Karpas-422 (cell line): ENCODE measurements around the gene MGAT5B. TPM values are rescaled to one million over a fixed set of nuclear protein-coding genes. Genes with fewer than 3 reads are reported as not detected.

ENCODE experiments used
- DNase-seq: peaks from one replicate; pipeline ENCODE4 v3.0.0-alpha.2; 2015
- H2AFZ ChIP-seq: fragments of 200-600 bp; sonication (generic); 2 replicates; pipeline ENCODE4 v1.6.1; 2014; ENCODE audit warnings: antibody characterized with exemption, low read length, mixed read lengths
- H3K27ac ChIP-seq: fragments of 200-600 bp; sonication (generic); 2 replicates; pipeline ENCODE4 v1.5.1; 2014; ENCODE audit warnings: mild to moderate bottlenecking, low read length, moderate library complexity
- H3K27me3 ChIP-seq: fragments of 200-600 bp; sonication (generic); 2 replicates; pipeline ENCODE4 v1.6.1; 2014; ENCODE audit warnings: low read length, mixed read lengths
- H3K36me3 ChIP-seq: fragments of 200-600 bp; sonication (generic); 2 replicates; pipeline ENCODE4 v1.6.1; 2014; ENCODE audit warnings: low read length, mixed read lengths; ENCODE audit not compliant: insufficient read depth
- H3K4me1 ChIP-seq: fragments of 200-600 bp; sonication (generic); 2 replicates; pipeline ENCODE4 v1.6.1; 2014; ENCODE audit warnings: mild to moderate bottlenecking, low read length, mixed read lengths
- H3K4me2 ChIP-seq: fragments of 200-600 bp; sonication (generic); 2 replicates; pipeline ENCODE4 v1.6.1; 2014; ENCODE audit warnings: low read length, low read depth, mild to moderate bottlenecking; ENCODE audit not compliant: poor library complexity, severe bottlenecking
- H3K4me3 ChIP-seq: fragments of 200-600 bp; sonication (generic); 2 replicates; pipeline ENCODE4 v1.5.1; 2014; ENCODE audit warnings: mild to moderate bottlenecking, antibody characterized with exemption, low read length, mixed read lengths
- H3K79me2 ChIP-seq: fragments of 200-600 bp; sonication (generic); 2 replicates; pipeline ENCODE4 v1.6.1; 2014; ENCODE audit warnings: mild to moderate bottlenecking, low read length, mixed read lengths
- H3K9ac ChIP-seq: fragments of 200-600 bp; sonication (generic); 2 replicates; pipeline ENCODE4 v1.6.0; 2014; ENCODE audit warnings: low read length
- H3K9me2 ChIP-seq: fragments of 200-600 bp; sonication (generic), shearing (Covaris generic); replicated peaks from 2 replicates; pipeline ENCODE4 v1.6.0; 2014; ENCODE audit warnings: mild to moderate bottlenecking, low read length, moderate library complexity; ENCODE audit not compliant: insufficient read depth
- H3K9me3 ChIP-seq: fragments of 300-700, 200-600 bp; sonication (generic); 2 replicates; pipeline ENCODE4 v1.6.1; 2014; ENCODE audit warnings: low read length, mixed read lengths
- H4K20me1 ChIP-seq: fragments of 200-600 bp; sonication (generic); 2 replicates; pipeline ENCODE4 v1.6.1; 2014; ENCODE audit warnings: mild to moderate bottlenecking, antibody characterized with exemption, low read length, low read depth; ENCODE audit not compliant: insufficient read depth
- total RNA-seq: library from RNA; depleted of rRNA; stranded (reverse); fragments of >200 nt; shearing (Covaris generic); gene quantifications from 2 replicates; pipeline ENCODE4 v1.2.3, GENCODE V29; 2014; ENCODE audit warnings: low replicate concordance

The MGAT5B gene
- total RNA-seq, 1 experiment from 2014 or later: not detected

DNA sequence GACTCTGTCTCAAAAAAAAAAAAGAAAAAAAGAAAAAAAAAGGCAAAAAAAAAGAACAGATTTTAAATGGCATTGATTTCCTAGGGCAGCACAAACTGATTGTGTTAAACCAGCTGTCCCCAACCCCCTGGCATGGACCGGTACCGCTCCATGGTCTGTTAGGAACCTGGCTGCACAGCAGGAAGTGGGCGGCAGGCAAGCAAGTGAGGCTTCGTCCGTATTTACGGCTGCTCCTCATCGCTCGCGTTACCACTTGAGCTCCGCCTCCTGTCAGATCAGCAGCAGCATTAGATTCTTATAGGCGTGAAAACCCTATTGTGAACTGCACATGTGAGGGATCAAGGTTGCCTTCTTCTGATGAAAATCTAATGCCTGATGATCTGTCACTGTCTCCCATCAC, 26.6 kb downstream of the MGAT5B start:
- Histone ChIP-seq H3K27ac (no peak overlapping the region), H3K9me3 (no peaks in the 10 kb centered on the region), H3K4me3 (no peak overlapping the region), H3K4me2 (no peak overlapping the region), H3K4me1 (no peaks in the 10 kb centered on the region), H3K9ac (no peak overlapping the region), H3K27me3 (no peaks in the 10 kb centered on the region), H3K36me3 (no peaks in the 10 kb centered on the region), H4K20me1 (no peaks in the 10 kb centered on the region), H3K79me2 (no peaks in the 10 kb centered on the region), H2AFZ (no peak overlapping the region), H3K9me2 (no peaks in the 10 kb centered on the region)
- no peak for DNase-seq

DNA sequence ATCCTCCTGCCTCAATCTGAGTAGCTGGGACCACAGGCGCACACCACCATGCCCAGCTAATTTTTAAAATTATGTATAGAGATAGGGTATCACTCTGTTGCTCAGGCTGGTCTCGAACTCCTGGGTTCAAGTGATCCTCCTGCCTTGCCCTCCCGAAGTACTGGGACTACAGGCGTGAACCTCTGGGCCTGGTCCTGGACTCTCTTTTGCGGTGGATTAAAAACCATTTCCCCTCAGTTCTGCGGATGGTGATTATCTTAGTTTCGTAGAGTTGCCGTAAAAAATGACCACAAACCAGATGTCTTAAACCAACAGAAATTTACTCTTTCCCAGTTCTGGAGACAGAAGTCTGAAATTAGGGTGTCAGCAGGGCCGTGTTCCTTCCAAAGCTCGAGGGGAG, 28.8 kb downstream of the MGAT5B start:
- Histone ChIP-seq H3K4me3 (no peak overlapping the region), H3K9me2 (no peaks in the 10 kb centered on the region), H3K4me2 (no peak overlapping the region), H3K27ac (no peak overlapping the region), H3K9me3 (no peaks in the 10 kb centered on the region), H3K79me2 (no peaks in the 10 kb centered on the region), H3K4me1 (no peaks in the 10 kb centered on the region), H4K20me1 (no peaks in the 10 kb centered on the region), H3K36me3 (no peaks in the 10 kb centered on the region), H3K27me3 (no peaks in the 10 kb centered on the region), H2AFZ (no peak overlapping the region), H3K9ac (no peak overlapping the region)
- DNase-seq: no peak

DNA sequence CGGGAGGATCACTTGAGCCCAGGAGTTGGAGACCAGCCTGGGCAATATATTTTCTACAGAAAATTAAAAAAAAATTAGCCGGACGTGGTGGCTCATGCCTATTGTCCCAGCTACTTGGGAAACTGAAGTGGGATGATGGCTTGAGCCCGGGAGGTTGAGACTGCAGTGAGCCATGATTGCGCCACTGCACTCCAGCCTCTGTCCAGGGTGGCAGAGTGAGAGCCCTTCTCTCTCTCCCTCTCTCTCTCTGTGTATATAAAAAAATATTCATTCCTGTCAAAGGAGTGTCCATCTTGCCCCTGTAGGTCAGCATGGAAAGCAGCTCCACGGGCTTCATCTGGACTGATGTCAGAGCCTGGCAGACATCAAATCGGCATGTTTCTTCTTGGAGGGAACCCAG, 31.2 kb downstream of the MGAT5B start:
- Histone ChIP-seq H3K9ac (no peak overlapping the region), H3K27ac (no peak overlapping the region), H3K9me3 (no peaks in the 10 kb centered on the region), H3K9me2 (no peaks in the 10 kb centered on the region), H3K4me3 (no peak overlapping the region), H3K4me1 (no peaks in the 10 kb centered on the region), H2AFZ (no peak overlapping the region), H3K79me2 (no peaks in the 10 kb centered on the region), H3K36me3 (no peaks in the 10 kb centered on the region), H4K20me1 (no peaks in the 10 kb centered on the region), H3K27me3 (no peaks in the 10 kb centered on the region), H3K4me2 (no peak overlapping the region)
- DNase-seq: no peak

DNA sequence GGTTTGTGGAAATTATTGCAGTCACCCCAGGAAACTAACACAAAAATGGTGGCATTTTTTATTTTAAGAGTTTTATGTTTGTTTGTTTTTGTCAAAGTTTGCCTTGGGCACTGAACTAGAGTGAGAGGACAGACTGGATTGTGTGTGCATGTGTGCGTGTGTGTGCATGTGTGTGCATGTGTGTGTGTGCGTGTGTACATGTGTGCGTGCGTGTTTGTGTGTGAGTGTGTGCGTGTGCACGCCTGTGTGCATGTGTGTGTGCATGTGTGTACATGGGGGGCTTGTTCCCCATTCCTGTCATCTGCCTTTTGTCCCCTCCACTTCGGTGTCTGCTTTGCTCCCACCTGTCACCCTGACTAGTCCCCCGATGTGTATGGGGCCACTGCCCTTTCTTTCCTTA, 32.5 kb downstream of the MGAT5B start:
- DNase-seq: no peak
- Histone ChIP-seq H4K20me1 (no peaks in the 10 kb centered on the region), H3K9me2 (no peaks in the 10 kb centered on the region), H3K9me3 (no peaks in the 10 kb centered on the region), H3K9ac (no peak overlapping the region), H3K27me3 (no peaks in the 10 kb centered on the region), H3K4me2 (no peak overlapping the region), H2AFZ (no peak overlapping the region), H3K4me3 (no peak overlapping the region), H3K27ac (no peak overlapping the region), H3K36me3 (no peaks in the 10 kb centered on the region), H3K4me1 (no peaks in the 10 kb centered on the region), H3K79me2 (no peaks in the 10 kb centered on the region)

DNA sequence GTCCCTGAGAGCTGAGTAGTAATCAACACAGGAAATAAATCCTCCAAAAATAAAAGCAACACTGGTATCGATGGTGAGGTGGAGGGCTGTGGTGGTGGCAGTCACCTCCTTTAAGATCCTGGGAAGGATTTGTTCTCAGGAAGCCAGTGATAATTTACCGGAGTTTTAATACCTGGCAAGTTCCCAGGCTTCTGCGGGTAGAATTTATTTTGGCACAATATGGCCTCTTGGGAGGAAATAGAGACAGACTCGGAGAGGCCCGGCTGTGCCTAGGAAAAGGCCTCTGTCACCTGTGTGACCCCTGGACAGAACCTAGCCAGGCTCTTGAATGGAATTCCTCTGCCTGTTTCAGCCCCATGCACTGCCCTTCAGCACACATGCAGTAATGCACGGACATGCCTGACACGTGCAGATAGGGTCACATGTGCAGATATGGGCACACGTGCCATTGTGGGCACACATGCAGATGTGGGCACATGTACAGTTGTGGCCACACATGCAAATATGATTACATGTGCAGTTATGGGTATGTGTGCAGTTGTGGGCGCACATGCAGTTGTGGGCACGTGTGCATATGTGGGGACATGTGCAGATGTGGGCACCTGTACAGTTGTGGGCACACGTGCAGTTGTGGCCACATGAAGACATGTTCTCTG, 33.5 kb downstream of the MGAT5B start:
- no peaks in the 10 kb centered on the region for H3K36me3 ChIP-seq
- no peak for DNase-seq
- H3K4me3 ChIP-seq: no peak overlapping the region
- no peaks in the 10 kb centered on the region for H3K27me3 ChIP-seq
- H3K4me1 ChIP-seq: no peaks in the 10 kb centered on the region
- no peak overlapping the region for H3K4me2 ChIP-seq
- no peak overlapping the region for H3K27ac ChIP-seq
- H2AFZ ChIP-seq: no peak overlapping the region
- no peaks in the 10 kb centered on the region for H3K9me3 ChIP-seq
- H4K20me1 ChIP-seq: no peaks in the 10 kb centered on the region
- no peaks in the 10 kb centered on the region for H3K79me2 ChIP-seq
- H3K9ac ChIP-seq: no peak overlapping the region
- no peaks in the 10 kb centered on the region for H3K9me2 ChIP-seq

DNA sequence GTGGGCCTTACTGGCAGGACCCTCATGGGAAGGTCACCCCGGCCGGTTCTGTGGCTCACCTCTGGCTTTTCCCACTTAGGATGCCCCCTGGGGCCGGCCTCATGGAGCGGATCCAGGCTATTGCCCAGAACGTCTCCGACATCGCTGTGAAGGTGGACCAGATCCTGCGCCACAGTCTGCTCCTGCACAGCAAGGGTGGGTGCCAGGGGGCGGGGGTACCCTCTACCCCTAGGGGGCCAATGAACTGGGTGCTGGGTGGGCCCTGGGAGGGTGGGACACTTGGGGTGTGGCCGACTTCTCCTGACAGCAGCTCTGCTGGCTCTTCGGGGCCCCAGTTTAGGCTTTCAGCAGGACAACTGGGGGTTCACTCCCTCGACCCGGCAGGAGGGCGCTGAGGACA, 34.3 kb downstream of the MGAT5B start:
- Histone ChIP-seq H3K4me1 (no peaks in the 10 kb centered on the region), H3K79me2 (no peaks in the 10 kb centered on the region), H3K9ac (no peak overlapping the region), H3K9me3 (no peaks in the 10 kb centered on the region), H3K4me3 (no peak overlapping the region), H3K4me2 (no peak overlapping the region), H3K36me3 (no peaks in the 10 kb centered on the region), H2AFZ (no peak overlapping the region), H3K9me2 (no peaks in the 10 kb centered on the region), H3K27ac (no peak overlapping the region), H4K20me1 (no peaks in the 10 kb centered on the region), H3K27me3 (no peaks in the 10 kb centered on the region)
- no peak for DNase-seq

DNA sequence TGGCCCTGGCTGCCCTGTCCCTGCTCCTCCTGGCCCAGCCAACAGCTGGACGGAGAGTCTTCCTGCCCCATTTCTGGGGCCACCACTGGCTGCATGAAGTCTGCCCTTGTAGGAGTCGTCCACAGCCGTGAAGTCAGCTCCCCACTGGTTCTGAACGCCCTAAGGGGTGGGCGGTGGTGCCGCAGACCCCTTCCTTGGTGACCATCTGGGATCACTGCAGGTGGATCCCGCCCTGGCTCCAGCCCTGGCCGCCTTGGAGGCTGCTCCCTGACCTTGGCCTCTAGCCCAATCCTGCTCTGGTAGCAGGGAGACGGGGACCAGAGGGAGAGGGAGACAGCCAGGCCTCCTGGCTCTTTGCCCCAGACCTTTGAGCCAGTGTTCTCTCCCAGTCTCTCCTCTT, 35.4 kb downstream of the MGAT5B start:
- Histone ChIP-seq H3K27ac (no peak overlapping the region), H2AFZ (no peak overlapping the region), H3K79me2 (no peaks in the 10 kb centered on the region), H3K9me2 (no peaks in the 10 kb centered on the region), H4K20me1 (no peaks in the 10 kb centered on the region), H3K27me3 (no peaks in the 10 kb centered on the region), H3K4me2 (no peak overlapping the region), H3K4me1 (no peaks in the 10 kb centered on the region), H3K36me3 (no peaks in the 10 kb centered on the region), H3K9me3 (no peaks in the 10 kb centered on the region), H3K4me3 (no peak overlapping the region), H3K9ac (no peak overlapping the region)
- no peak for DNase-seq

DNA sequence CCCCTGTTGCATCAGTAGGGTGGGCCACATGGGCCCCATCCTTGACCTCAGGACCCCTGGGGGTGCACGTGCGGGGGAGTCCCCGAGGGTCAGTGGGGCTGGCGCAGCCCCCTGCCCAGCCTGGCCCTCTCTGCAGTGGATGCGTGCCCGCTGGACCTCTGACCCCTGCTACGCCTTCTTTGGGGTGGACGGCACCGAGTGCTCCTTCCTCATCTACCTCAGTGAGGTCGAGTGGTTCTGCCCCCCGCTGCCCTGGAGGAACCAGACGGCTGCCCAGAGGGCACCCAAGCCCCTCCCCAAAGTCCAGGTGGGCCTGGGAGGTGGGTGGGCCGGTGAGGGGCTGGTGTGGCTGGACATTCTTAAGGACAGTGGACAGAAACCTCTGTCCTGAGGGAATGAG, 35.9 kb downstream of the MGAT5B start:
- Histone ChIP-seq H3K27me3 (no peaks in the 10 kb centered on the region), H3K4me2 (no peak overlapping the region), H3K36me3 (no peaks in the 10 kb centered on the region), H4K20me1 (no peaks in the 10 kb centered on the region), H3K9ac (no peak overlapping the region), H3K4me1 (no peaks in the 10 kb centered on the region), H3K79me2 (no peaks in the 10 kb centered on the region), H2AFZ (no peak overlapping the region), H3K4me3 (no peak overlapping the region), H3K9me3 (no peaks in the 10 kb centered on the region), H3K27ac (no peak overlapping the region), H3K9me2 (no peaks in the 10 kb centered on the region)
- no peak for DNase-seq

DNA sequence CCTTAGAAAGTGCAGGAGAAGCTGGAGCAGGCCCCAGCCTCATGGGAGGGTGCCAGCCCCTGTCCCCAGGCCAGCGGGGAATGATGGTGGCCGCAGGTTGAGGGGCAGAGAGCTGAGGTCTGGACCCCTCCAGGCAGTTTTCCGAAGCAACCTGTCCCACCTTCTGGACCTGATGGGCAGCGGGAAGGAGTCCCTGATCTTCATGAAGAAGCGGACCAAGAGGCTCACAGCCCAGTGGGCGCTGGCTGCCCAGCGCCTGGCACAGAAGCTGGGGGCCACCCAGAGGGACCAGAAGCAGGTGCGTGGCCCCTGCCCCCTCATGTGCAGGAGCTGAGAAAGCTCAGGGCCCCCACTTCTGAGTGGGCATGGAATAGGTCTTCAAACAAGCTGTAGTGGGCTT, 36.8 kb downstream of the MGAT5B start:
- no peaks in the 10 kb centered on the region for H3K9me3 ChIP-seq

More for the DNA sequence above, 36.8 kb downstream of the MGAT5B start:
- H3K4me3 ChIP-seq: no peak overlapping the region
- no peaks in the 10 kb centered on the region for H3K79me2 ChIP-seq
- no peak overlapping the region for H2AFZ ChIP-seq
- H3K36me3 ChIP-seq: no peaks in the 10 kb centered on the region
- H3K27me3 ChIP-seq: no peaks in the 10 kb centered on the region
- no peaks in the 10 kb centered on the region; the same call in 1 of the 2 replicates for H4K20me1 ChIP-seq
- H3K9me2 ChIP-seq: no peaks in the 10 kb centered on the region
- H3K4me2 ChIP-seq: no peak overlapping the region
- H3K27ac ChIP-seq: no peak overlapping the region
- no peaks in the 10 kb centered on the region for H3K4me1 ChIP-seq
- DNase-seq: no peak
- no peak overlapping the region for H3K9ac ChIP-seq
